Measurements from ENCODE around the gene HDAC4.

DNA sequence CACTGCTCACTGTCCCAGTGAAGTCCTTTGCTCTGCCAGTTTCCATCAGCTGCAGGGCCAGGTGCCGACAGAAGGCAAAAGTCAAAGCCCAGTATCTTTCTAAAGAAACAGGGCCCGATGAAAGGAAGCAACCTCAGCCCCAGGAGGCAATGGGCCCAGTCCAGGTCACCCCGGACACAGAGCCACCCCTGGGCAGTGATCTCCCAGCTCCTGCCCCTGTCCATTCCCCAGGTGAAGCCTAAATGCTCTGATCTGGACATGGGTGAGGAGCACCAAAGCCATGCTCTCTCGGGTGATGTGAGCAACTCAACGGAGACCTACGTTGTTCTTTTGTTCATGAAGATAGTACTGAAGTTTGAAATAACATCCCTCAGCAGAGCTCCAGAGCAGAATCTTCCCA lies 61.6 kb downstream of the HDAC4 start:
- TF ChIP-seq, protein P1, sequence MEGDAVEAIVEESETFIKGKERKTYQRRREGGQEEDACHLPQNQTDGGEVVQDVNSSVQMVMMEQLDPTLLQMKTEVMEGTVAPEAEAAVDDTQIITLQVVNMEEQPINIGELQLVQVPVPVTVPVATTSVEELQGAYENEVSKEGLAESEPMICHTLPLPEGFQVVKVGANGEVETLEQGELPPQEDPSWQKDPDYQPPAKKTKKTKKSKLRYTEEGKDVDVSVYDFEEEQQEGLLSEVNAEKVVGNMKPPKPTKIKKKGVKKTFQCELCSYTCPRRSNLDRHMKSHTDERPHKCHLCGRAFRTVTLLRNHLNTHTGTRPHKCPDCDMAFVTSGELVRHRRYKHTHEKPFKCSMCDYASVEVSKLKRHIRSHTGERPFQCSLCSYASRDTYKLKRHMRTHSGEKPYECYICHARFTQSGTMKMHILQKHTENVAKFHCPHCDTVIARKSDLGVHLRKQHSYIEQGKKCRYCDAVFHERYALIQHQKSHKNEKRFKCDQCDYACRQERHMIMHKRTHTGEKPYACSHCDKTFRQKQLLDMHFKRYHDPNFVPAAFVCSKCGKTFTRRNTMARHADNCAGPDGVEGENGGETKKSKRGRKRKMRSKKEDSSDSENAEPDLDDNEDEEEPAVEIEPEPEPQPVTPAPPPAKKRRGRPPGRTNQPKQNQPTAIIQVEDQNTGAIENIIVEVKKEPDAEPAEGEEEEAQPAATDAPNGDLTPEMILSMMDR (IDR thresholded peaks at IDR 0.05; ENCODE audit: low read length) = no peak
- TF ChIP-seq EZH2 (optimal IDR thresholded peaks at IDR 0.05; ENCODE audit: low read depth, low read length) = no peak
